GM19035 (cell line): Measurements from ENCODE around the gene PDE8B.

Source experiments
- ATAC-seq: cut with Tn5 transposase; IDR thresholded peaks from one replicate; pipeline ENCODE4 v1.9.1; 2021; ENCODE audit not compliant: unreplicated experiment

Gene PDE8B, protein sequence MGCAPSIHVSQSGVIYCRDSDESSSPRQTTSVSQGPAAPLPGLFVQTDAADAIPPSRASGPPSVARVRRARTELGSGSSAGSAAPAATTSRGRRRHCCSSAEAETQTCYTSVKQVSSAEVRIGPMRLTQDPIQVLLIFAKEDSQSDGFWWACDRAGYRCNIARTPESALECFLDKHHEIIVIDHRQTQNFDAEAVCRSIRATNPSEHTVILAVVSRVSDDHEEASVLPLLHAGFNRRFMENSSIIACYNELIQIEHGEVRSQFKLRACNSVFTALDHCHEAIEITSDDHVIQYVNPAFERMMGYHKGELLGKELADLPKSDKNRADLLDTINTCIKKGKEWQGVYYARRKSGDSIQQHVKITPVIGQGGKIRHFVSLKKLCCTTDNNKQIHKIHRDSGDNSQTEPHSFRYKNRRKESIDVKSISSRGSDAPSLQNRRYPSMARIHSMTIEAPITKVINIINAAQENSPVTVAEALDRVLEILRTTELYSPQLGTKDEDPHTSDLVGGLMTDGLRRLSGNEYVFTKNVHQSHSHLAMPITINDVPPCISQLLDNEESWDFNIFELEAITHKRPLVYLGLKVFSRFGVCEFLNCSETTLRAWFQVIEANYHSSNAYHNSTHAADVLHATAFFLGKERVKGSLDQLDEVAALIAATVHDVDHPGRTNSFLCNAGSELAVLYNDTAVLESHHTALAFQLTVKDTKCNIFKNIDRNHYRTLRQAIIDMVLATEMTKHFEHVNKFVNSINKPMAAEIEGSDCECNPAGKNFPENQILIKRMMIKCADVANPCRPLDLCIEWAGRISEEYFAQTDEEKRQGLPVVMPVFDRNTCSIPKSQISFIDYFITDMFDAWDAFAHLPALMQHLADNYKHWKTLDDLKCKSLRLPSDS

DNA sequence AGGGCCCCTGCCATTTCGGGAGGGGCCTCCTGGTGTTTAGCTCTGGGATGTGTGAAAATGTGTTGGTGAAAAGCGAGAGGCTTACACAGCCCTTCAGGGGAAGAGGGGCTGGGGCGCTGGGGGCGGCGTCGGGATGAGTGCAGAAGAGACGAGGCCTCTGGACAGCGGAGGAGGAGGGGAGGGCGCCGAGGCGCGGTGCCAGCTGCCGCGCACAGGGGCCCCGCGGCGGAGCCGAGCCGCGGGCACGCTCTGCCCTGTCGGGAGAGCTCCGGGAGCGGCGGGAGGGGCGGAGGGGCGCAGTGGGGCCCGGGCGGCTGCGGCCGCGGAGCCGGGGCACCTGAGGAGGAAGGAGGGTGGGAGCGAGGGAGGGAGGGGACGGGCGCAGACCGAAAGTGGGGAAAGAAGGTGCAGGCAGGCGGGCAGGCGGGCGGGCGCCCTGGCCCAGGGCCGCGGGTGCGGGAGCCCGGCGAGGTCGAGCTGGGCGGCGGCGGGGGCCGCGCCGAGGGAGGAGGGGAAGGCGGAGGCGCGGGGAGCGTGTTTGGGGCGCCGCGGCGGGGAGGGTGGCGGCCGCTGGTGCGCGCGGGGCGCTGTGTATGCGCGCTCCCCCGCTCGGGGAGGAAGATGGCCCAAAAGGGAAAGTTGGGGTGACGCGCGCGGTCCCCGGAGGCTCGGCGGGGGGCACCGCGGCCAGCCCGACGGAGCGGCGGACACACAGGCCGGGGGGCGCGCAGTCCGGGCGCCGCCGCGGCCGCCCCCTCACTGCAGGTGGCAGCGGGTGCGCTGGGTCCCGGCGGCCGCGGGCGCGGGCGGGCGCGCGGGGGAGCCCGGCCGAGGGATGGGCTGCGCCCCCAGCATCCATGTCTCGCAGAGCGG, at the start of gene PDE8B:
Gene PDE8B, plus strand, starts transcription at position 590 of the 873 bp plus-strand sequence. Its CDS starts 246 bp downstream, at position 836.
- ATAC-seq = no peak

DNA sequence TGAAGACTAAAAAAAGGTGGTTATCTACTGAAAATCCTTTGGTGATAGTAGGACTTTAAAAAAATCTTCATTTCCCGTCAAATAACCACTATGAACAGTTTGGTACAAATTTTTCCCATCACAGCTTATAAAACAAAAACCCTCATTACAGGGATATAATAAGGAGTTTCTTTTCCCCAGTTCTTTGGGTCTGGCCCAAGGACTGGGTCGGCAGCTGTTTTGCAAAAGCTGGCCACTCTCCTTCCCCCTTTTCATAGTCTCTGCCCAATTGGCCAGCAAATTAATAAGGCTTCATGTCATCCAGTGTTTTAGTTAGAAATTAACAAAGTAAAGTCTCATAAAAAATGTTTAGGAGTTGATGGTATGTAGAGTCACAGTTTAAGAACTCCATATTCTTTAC, 47.0 kb upstream of the PDE8B start:
- ATAC-seq = no peak

GRCh38 chr5:77167063-77167462, 43.4 kb upstream of the PDE8B start:
- ATAC-seq = no peak

DNA sequence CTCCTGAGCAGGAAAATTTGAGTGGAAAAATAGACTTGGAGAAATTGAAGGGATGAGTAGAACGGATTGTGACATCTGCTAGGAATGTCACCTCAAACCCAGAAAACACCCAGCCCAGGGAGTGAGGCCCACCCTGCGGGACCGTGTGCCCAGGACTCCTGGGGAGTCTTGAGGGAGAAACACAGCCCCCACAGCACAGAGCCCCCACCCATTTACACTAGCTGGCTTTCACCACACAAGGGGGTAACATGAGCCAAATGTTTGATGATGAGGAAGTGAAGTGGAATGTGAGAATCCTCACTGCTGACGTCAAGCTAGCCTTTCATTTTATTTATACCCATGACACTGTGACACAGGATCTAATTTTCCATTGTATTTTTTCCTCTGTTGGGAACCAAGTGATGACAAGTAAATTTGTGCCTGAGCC, 42.8 kb upstream of the PDE8B start:
- no peak for ATAC-seq

- ATAC-seq = no peak
These were observed 42.2 kb upstream of the PDE8B start for GRCh38 chr5:77168161-77168878.

DNA sequence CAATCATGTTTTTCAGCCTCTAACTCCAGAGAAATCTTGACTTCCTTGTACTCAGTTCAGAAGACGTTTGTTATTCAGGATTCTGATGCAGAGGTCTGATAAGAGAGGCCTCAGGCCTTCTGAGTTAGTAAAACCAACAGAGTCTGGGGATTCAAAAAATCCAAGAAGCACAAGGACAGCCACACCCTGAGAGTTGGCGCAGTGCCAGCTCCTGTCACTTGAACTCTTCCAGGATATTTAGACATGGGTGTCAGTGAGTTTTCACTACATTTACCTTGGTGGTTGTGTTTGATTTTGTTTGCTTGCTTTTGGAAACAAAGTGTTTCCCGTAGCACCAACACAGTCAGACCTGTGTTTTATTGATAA, 41.6 kb upstream of the PDE8B start:
- ATAC-seq = no peak

GRCh38 chr5:77170196-77170890, 40.1 kb upstream of the PDE8B start:
- ATAC-seq = no peak

- ATAC-seq = no peak
These were observed 39.2 kb upstream of the PDE8B start for GRCh38 chr5:77171141-77171910.

- no peak for ATAC-seq
These were observed 37.7 kb upstream of the PDE8B start for GRCh38 chr5:77172713-77173328.

DNA sequence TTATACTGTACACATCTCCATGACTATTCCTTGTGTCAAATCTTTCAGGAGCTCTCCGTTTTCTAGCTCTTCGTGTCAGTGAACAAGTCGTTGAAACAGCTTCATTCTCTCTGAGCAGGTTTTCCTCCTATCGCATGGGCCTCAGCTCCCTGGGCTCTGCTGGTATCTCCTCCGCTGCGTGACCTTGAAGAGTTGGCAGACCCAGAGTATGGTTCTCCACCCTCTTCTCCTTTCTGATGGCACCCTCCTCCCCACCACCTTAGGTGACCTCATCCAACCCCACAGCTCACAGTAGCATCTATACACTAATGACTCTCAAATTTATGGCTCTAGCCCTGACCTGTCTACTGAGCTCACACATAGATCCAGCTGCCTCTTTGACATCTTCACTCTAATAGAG, 36.0 kb upstream of the PDE8B start:
- ATAC-seq = no peak

- ATAC-seq = no peak
These were observed 35.2 kb upstream of the PDE8B start for GRCh38 chr5:77175231-77175630.

- ATAC-seq = no peak
These were observed 34.1 kb upstream of the PDE8B start for GRCh38 chr5:77176429-77176828.

GRCh38 chr5:77177576-77177975, 32.9 kb upstream of the PDE8B start:
- ATAC-seq = no peak

GRCh38 chr5:77180167-77181081, 30.1 kb upstream of the PDE8B start:
- no peak for ATAC-seq

DNA sequence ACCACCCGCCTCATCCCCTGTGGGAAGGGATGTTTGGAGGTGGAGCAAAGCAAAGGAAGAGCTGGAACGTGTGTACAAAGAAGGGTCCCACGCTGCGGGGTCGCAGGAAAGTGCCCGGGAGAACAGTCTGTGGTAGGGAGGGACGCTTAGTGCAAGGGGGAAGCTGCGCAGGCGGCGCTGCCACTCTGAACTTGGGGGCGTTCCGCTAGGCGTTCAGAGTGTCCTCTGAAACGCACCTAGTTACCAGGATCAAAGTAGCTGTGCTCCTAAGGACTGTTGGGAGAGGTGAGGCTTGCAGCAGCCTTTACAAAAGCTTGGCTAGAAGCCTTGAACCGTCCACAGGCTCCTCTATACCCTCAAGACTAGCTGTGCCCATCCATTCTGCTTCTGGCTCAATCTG, 29.3 kb upstream of the PDE8B start:
- ATAC-seq = no peak

- no peak for ATAC-seq
These were observed 28.7 kb upstream of the PDE8B start for GRCh38 chr5:77181596-77182304.

DNA sequence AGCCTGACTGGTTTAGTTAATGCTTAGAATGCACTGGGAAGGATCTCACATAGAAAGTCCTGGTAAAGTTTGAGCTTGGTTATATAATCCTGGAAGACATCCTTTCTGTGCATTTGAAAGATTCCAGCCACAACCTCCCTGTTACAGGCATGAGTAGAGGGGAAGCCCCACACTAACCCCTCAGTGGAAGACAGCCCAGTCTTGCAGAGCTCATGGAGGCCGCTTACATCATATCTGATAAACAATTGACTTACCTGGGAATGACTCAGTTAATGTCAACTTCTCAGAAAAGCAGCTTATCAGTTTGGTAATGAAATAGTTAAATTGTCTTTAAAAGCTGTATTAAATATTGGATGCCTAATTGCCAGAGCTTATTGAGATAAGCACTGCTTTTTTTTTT, 28.1 kb upstream of the PDE8B start:
- ATAC-seq = no peak
